ENCODE data around the gene EGLN3.
"Not testable (repeated sequence)": the region's sequence is repeated elsewhere in the genome, so short reads cannot be mapped to it uniquely, and the experiment has no call there.

Gene EGLN3

GRCh38 chr14:33934938-33935337 is 15.9 kb downstream of the EGLN3 start:
- DNase-seq (ENCODE audit: low read depth in 3 of 3), result no peak

GRCh38 chr14:33934043-33934750 is 16.7 kb downstream of the EGLN3 start:
- DNase-seq (ENCODE audit: low read depth in 3 of 3), result no peak

- DNase-seq (ENCODE audit: low read depth in 3 of 3), result no peak
These were observed 17.4 kb downstream of the EGLN3 start for GRCh38 chr14:33933386-33933933.

GRCh38 chr14:33932576-33933345 is 18.1 kb downstream of the EGLN3 start:
- DNase-seq (ENCODE audit: low read depth in 3 of 3), result no peak

GRCh38 chr14:33932033-33932432 is 18.8 kb downstream of the EGLN3 start:
- no peak for DNase-seq (ENCODE audit: low read depth in 3 of 3)

GRCh38 chr14:33931461-33931860 is 19.4 kb downstream of the EGLN3 start:
- no peak for DNase-seq (ENCODE audit: low read depth in 3 of 3)

GRCh38 chr14:33930439-33930838 is 20.4 kb downstream of the EGLN3 start:
- no peak for DNase-seq (ENCODE audit: low read depth in 3 of 3)

GRCh38 chr14:33929799-33930408 is 21.0 kb downstream of the EGLN3 start:
- no peak for DNase-seq (ENCODE audit: low read depth in 3 of 3)

- no peak for DNase-seq (ENCODE audit: low read depth in 3 of 3)
These were observed 22.0 kb downstream of the EGLN3 start for GRCh38 chr14:33928895-33929294.

- no peak for DNase-seq (ENCODE audit: low read depth in 3 of 3)
These were observed 22.9 kb downstream of the EGLN3 start for GRCh38 chr14:33927944-33928343.

GRCh38 chr14:33926967-33927366 is 23.9 kb downstream of the EGLN3 start:
- not testable (repeated sequence) for DNase-seq (ENCODE audit: low read depth in 3 of 3)

- DNase-seq (ENCODE audit: low read depth in 3 of 3), result no peak
These were observed 24.9 kb downstream of the EGLN3 start for GRCh38 chr14:33925946-33926345.

- DNase-seq (ENCODE audit: low read depth in 3 of 3), result no peak
These were observed 25.6 kb downstream of the EGLN3 start for GRCh38 chr14:33925235-33925634.

- DNase-seq (ENCODE audit: low read depth in 3 of 3), result no peak
These were observed 26.2 kb downstream of the EGLN3 start for GRCh38 chr14:33924566-33925100.

- no peak for DNase-seq (ENCODE audit: low read depth in 3 of 3)
These were observed 28.7 kb downstream of the EGLN3 start for GRCh38 chr14:33922125-33922524.

GRCh38 chr14:33918256-33918655 is 32.6 kb downstream of the EGLN3 start:
- no peak for DNase-seq (ENCODE audit: low read depth in 3 of 3)

GRCh38 chr14:33917661-33918060 is 33.2 kb downstream of the EGLN3 start:
- no peak for DNase-seq (ENCODE audit: low read depth in 3 of 3)

GRCh38 chr14:33916663-33917565 is 34.0 kb downstream of the EGLN3 start:
- DNase-seq (ENCODE audit: low read depth in 3 of 3), result no peak

- no peak for DNase-seq (ENCODE audit: low read depth in 3 of 3)
These were observed 35.2 kb downstream of the EGLN3 start for GRCh38 chr14:33915682-33916081.

- no peak for DNase-seq (ENCODE audit: low read depth in 3 of 3)
These were observed 36.0 kb downstream of the EGLN3 start for GRCh38 chr14:33914676-33915516.

Measured in stimulated activated CD4-positive, alpha-beta T cell treated with anti-CD3 and anti-CD28 coated beads, TNF-alpha, amount 100 ng/mL, for 4 hours (primary cell).